HepG2 (cell line): Measurements from ENCODE around the gene COPS6. TPM values are rescaled to one million over a fixed set of nuclear protein-coding genes. Genes with fewer than 3 reads are reported as not detected.

Experiments
- AGO2 ChIP-seq: fragments of 200-400 bp; formaldehyde crosslinking; optimal IDR thresholded peaks from 2 replicates; pipeline ENCODE3; 2017; ENCODE audit warnings: mild to moderate bottlenecking, low read depth, low read length, moderate library complexity
- CEBPG ChIP-seq: IDR thresholded peaks from 2 replicates; pipeline ENCODE4 v1.6.1; 2016
- GFI1 ChIP-seq: sonication (generic); formaldehyde crosslinking; IDR thresholded peaks from 2 replicates; pipeline ENCODE4 v1.5.0; 2020; ENCODE audit warnings: missing genetic modification reagents, mild to moderate bottlenecking, borderline replicate concordance
- KDM2A ChIP-seq: sonication (generic); formaldehyde crosslinking; IDR thresholded peaks from 2 replicates; pipeline ENCODE4 v1.4.0; 2020; ENCODE audit warnings: low read depth, missing genetic modification reagents, borderline replicate concordance
- MYC ChIP-seq: sonication (generic); formaldehyde crosslinking; IDR thresholded peaks from 2 replicates; pipeline ENCODE4 v1.9.0; 2021; ENCODE audit warnings: missing genetic modification reagents, borderline replicate concordance
- TEAD3 ChIP-seq: optimal IDR thresholded peaks from 2 replicates; pipeline ENCODE3; 2016; ENCODE audit warnings: borderline replicate concordance
- ZBTB4 ChIP-seq: sonication (generic); formaldehyde crosslinking; IDR thresholded peaks from 2 replicates; pipeline ENCODE4 v1.4.0; 2020; ENCODE audit warnings: missing genetic modification reagents, mild to moderate bottlenecking, borderline replicate concordance
- ZNF205 ChIP-seq: IDR thresholded peaks from 2 replicates; pipeline ENCODE4 v1.6.1; 2018; ENCODE audit warnings: missing biosample characterization, missing genetic modification reagents
- ZNF44 ChIP-seq: sonication (generic); formaldehyde crosslinking; IDR thresholded peaks from 2 replicates; pipeline ENCODE4 v1.5.1; 2020; ENCODE audit warnings: mild to moderate bottlenecking, missing genetic modification reagents
- ZNF530 ChIP-seq: sonication (generic); formaldehyde crosslinking; IDR thresholded peaks from 2 replicates; pipeline ENCODE4 v1.5.0; 2020; ENCODE audit warnings: low read depth, mild to moderate bottlenecking, missing genetic modification reagents
- polyA plus RNA-seq, 8 experiments: library from polyadenylated mRNA; depleted of rRNA in 3 of 8; stranded (reverse) in 7 of 8; unstranded in 1 of 8; fragments of >200 nt; fragmentation: Illumina TruSeq in 4 of 8; extraction: Trizol in 4 of 8; gene quantifications; 2 replicates each; pipeline versions ENCODE4 v1.2.1 to v1.2.3, GENCODE V29; 2011 to 2016; ENCODE audit warnings: low read depth in 4 of 8, missing spikeins in 1 of 8, mixed read lengths in 1 of 8; ENCODE audit not compliant: insufficient read depth in 1 of 8
- total RNA-seq, 5 experiments: library from RNA; depleted of rRNA; stranded (reverse); fragments of >200 nt; fragmentation: Illumina TruSeq; extraction: Trizol; gene quantifications; 2 replicates each; pipeline ENCODE4 v1.2.3, GENCODE V29; 2016; ENCODE audit warnings: low read depth in 1 of 5
- TF ChIP-seq, protein P1 (sequence below): sonication (generic); formaldehyde crosslinking; IDR thresholded peaks from 2 replicates; pipeline ENCODE4 v1.5.0; 2020; ENCODE audit warnings: mild to moderate bottlenecking, missing genetic modification reagents, borderline replicate concordance

Gene COPS6
- total and polyA plus RNA-seq, 2 of the 13 experiments (the other 11 are each of a cell fraction or from before 2014, with no cell fraction given), result 33.4 to 117 TPM

GRCh38 chr7:100130608-100131453 lies 42.1 kb downstream of the COPS6 start (continued):
- TF ChIP-seq TEAD3 (CRISPR knock-in tag) (peak; percentile 11), ZNF44 (no peak), CEBPG (CRISPR knock-in tag) (peak; percentile 90), AGO2 (no peak), GFI1 (no peak), ZNF205 (CRISPR knock-in tag) (no peak), ZBTB4 (no peak), ZNF530 (no peak), MYC (CRISPR knock-in tag) (peak; percentile 37; the same call in 1 of the 2 replicates), KDM2A (peak; percentile 64; the same call in 1 of the 2 replicates)
- TF ChIP-seq, protein P1, sequence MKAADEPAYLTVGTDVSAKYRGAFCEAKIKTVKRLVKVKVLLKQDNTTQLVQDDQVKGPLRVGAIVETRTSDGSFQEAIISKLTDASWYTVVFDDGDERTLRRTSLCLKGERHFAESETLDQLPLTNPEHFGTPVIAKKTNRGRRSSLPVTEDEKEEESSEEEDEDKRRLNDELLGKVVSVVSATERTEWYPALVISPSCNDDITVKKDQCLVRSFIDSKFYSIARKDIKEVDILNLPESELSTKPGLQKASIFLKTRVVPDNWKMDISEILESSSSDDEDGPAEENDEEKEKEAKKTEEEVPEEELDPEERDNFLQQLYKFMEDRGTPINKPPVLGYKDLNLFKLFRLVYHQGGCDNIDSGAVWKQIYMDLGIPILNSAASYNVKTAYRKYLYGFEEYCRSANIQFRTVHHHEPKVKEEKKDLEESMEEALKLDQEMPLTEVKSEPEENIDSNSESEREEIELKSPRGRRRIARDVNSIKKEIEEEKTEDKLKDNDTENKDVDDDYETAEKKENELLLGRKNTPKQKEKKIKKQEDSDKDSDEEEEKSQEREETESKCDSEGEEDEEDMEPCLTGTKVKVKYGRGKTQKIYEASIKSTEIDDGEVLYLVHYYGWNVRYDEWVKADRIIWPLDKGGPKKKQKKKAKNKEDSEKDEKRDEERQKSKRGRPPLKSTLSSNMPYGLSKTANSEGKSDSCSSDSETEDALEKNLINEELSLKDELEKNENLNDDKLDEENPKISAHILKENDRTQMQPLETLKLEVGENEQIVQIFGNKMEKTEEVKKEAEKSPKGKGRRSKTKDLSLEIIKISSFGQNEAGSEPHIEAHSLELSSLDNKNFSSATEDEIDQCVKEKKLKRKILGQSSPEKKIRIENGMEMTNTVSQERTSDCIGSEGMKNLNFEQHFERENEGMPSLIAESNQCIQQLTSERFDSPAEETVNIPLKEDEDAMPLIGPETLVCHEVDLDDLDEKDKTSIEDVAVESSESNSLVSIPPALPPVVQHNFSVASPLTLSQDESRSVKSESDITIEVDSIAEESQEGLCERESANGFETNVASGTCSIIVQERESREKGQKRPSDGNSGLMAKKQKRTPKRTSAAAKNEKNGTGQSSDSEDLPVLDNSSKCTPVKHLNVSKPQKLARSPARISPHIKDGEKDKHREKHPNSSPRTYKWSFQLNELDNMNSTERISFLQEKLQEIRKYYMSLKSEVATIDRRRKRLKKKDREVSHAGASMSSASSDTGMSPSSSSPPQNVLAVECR (CRISPR knock-in tag), result peak; percentile 48; the same call in 1 of the 2 replicates
